CD4-positive, alpha-beta memory T cell (primary cell): Measurements from ENCODE around the gene AK9. TPM values are rescaled to one million over a fixed set of nuclear protein-coding genes. Genes with fewer than 3 reads are reported as not detected.
A peak's percentile ranks its signal among the peaks of the same experiment; 100 is the strongest.

Experiments
- CTCF ChIA-PET: fragments of 350-600 bp; sonication (Branson Sonifier 250); formaldehyde crosslinking; loops from one replicate; lab custom pipeline; 2021; ENCODE audit warnings: inconsistent platforms; ENCODE audit not compliant: partially characterized antibody; lab: Charles Lee
- POLR2A ChIA-PET: fragments of 350-600 bp; sonication (Branson Sonifier 250); formaldehyde crosslinking; loops from one replicate; lab custom pipeline; 2021; ENCODE audit not compliant: partially characterized antibody; lab: Charles Lee
- DNase-seq, 5 donors: peaks; one replicate each; pipeline versions ENCODE4 v3.0.0 to v3.0.0-alpha.2; 2020 to 2022; ENCODE audit warnings: mixed read lengths in 1 of 5
- H3K27ac ChIP-seq: one replicate; pipeline ENCODE4 v1.7.0; 2013; ENCODE audit warnings: low read depth, low read length
- H3K27me3 ChIP-seq: 2 replicates; pipeline ENCODE4 v1.7.0; 2013; ENCODE audit warnings: mild to moderate bottlenecking, low read length, moderate library complexity; ENCODE audit not compliant: insufficient read depth
- H3K36me3 ChIP-seq: 2 replicates; pipeline ENCODE4 v1.7.0; 2013; ENCODE audit warnings: mild to moderate bottlenecking, low read length, moderate library complexity; ENCODE audit not compliant: insufficient read depth
- H3K4me1 ChIP-seq: 2 replicates; pipeline ENCODE4 v1.7.0; 2013; ENCODE audit warnings: mild to moderate bottlenecking, low read length, moderate library complexity; ENCODE audit not compliant: insufficient read depth
- H3K4me3 ChIP-seq, 2 donors: one replicate each; pipeline ENCODE4 v1.7.0; 2013; ENCODE audit warnings: low read length in 2 of 2, mild to moderate bottlenecking in 1 of 2
- H3K9me3 ChIP-seq, 2 donors: one replicate each; pipeline ENCODE4 v1.7.0; 2013; ENCODE audit warnings: low read length in 2 of 2, control low read depth in 1 of 2; ENCODE audit not compliant: control insufficient read depth in 1 of 2
- H3K27ac Mint-ChIP-seq, 7 donors: one replicate each; pipeline ENCODE4 v1.8.0; 2020 to 2021; ENCODE audit warnings: mixed read lengths in 7 of 7, mild to moderate bottlenecking in 6 of 7, inconsistent platforms in 3 of 7, moderate library complexity in 3 of 7
- H3K27me3 Mint-ChIP-seq, 2 donors: one replicate each; pipeline ENCODE4 v1.8.0; 2020 to 2021; ENCODE audit warnings: mixed read lengths in 2 of 2
- H3K36me3 Mint-ChIP-seq, 2 donors: one replicate each; pipeline ENCODE4 v1.8.0; 2020 to 2021; ENCODE audit warnings: mixed read lengths in 2 of 2, inconsistent platforms in 1 of 2, mild to moderate bottlenecking in 1 of 2
- H3K4me1 Mint-ChIP-seq, 4 donors: one replicate each; pipeline ENCODE4 v1.8.0; 2020 to 2021; ENCODE audit warnings: mixed read lengths in 4 of 4, mild to moderate bottlenecking in 1 of 4
- H3K4me3 Mint-ChIP-seq, 8 donors: one replicate each; pipeline ENCODE4 v1.8.0; 2020 to 2021; ENCODE audit warnings: mixed read lengths in 8 of 8, mild to moderate bottlenecking in 7 of 8, moderate library complexity in 6 of 8, inconsistent platforms in 3 of 8
- H3K9me3 Mint-ChIP-seq, 8 donors: one replicate each; pipeline ENCODE4 v1.8.0; 2020 to 2021; ENCODE audit warnings: mixed read lengths in 8 of 8, mild to moderate bottlenecking in 5 of 8, inconsistent platforms in 3 of 8, moderate library complexity in 1 of 8
- intact Hi-C: fragments of 100-400 bp; cut with micrococcal nuclease; formaldehyde crosslinking; loops from one replicate; pipeline ENCODE4 v1.15.1; 2023
- polyA plus RNA-seq, 2 donors: library from polyadenylated mRNA; unstranded; fragments of 300-500 nt; fragmentation: Illumina TruSeq; gene quantifications; one replicate each; pipeline ENCODE4 v1.2.3, GENCODE V29; 2021
- total RNA-seq, 2 experiments: library from RNA; stranded (reverse); gene quantifications; one replicate each; pipeline ENCODE4 v1.2.3, GENCODE V29; 2021

Gene AK9
- total and polyA plus RNA-seq, 4 experiments from 2014 or later = 5.1 to 18.4 (median 12.5) TPM

DNA sequence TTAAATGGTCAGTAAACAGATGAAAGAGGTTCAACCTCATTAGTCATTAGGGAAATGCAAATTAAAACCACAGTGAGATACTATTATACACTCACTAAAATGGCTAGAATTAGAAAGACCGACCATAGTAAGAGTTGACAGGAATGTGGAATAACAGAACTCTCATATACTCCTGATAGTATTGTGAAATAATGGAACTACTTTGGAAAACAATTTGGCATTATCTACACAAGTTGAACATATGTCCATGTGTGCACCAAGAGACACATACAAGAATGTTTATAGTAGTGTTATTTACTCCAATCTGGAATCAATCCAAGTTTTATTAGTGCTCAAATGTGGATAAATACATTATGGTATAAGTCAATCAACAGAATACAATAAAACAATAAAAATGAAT is 59.6 kb downstream of the AK9 start:
- intact Hi-C loops = no loop called here
- H3K4me3 Mint-ChIP-seq = no peak overlapping the region
- Histone ChIP-seq H3K27ac (no peak overlapping the region), H3K27me3 (no peaks in the 10 kb centered on the region), H3K4me1 (no peaks in the 10 kb centered on the region), H3K36me3 (no peaks in the 10 kb centered on the region), H3K4me3 (no peak overlapping the region), H3K9me3 (no peaks in the 10 kb centered on the region)
- peaks cover 19 to 39% of the 10 kb centered on the region in 2 donors for H3K36me3 Mint-ChIP-seq
- POLR2A ChIA-PET = no interaction called here
- peaks cover 0 to 6% (median under 1%) of the 10 kb centered on the region in 8 donors for H3K9me3 Mint-ChIP-seq
- no peak for DNase-seq
- peaks cover 4 to 7% (median 6%) of the 10 kb centered on the region in 4 donors for H3K4me1 Mint-ChIP-seq
- CTCF ChIA-PET = no interaction called here
- H3K27ac Mint-ChIP-seq = no peak overlapping the region
- H3K27me3 Mint-ChIP-seq = no peaks in the 10 kb centered on the region

DNA sequence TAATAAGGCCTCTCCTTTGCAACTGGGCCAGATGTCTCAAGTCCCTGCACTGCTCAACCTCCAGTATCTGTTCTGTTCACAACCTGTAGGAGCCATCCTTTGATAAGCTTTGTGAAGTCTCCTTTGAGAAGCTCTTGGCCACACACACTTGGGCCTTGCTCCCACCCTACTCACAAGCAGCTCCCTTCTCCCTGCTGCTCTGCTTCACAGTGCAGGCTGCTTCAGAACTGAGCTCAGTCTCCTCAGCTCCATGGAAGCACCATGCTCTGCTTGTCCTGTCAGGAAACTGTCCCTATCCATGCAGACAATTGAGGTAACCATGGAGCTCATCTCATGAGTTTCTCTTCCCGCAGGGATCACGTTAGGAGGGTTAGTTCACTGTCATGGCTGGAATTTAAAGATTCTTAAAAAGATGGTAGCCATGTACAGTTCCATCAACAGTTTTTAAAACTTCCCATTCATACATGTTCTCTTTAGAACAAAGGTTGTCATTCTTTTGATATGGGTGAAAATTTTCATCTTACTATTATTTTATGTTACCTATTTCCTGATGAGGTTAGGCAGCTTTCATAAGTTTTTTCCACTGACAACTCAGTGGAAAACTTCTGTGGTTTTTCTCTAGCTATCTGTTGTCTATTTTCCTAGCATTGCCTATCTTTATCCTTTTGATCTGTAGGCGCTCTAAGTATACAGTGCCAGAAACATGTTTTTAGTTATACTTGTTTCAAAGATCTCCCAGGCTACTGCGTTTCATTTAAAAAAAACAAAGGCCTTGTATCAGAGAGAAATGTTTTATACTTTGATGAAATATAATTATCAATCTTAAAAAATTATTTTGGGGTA is 62.6 kb downstream of the AK9 start:
- H3K4me3 ChIP-seq = no peak overlapping the region
- Mint-ChIP-seq H3K4me1 (peaks cover 4 to 7% (median 6%) of the 10 kb centered on the region in 4 donors), H3K4me3 (peak overlapping the region in 1 of 8 donors; percentile 17), H3K27ac (peak overlapping the region in 4 of 7 donors; percentile 20 to 77 (median 60)), H3K27me3 (no peaks in the 10 kb centered on the region), H3K36me3 (peaks cover 23 to 50% of the 10 kb centered on the region in 2 donors), H3K9me3 (peaks cover 3 to 18% (median 11%) of the 10 kb centered on the region in 8 donors)
- ChIA-PET POLR2A (no interaction called here), CTCF (no interaction called here)
- no peak overlapping the region for H3K27ac ChIP-seq
- DNase-seq = peak in 1 of 5 donors; percentile 9
- H3K36me3 ChIP-seq = no peaks in the 10 kb centered on the region
- H3K9me3 ChIP-seq = no peaks in the 10 kb centered on the region
- H3K27me3 ChIP-seq = no peaks in the 10 kb centered on the region
- H3K4me1 ChIP-seq = no peaks in the 10 kb centered on the region
- intact Hi-C loops = no loop called here

DNA sequence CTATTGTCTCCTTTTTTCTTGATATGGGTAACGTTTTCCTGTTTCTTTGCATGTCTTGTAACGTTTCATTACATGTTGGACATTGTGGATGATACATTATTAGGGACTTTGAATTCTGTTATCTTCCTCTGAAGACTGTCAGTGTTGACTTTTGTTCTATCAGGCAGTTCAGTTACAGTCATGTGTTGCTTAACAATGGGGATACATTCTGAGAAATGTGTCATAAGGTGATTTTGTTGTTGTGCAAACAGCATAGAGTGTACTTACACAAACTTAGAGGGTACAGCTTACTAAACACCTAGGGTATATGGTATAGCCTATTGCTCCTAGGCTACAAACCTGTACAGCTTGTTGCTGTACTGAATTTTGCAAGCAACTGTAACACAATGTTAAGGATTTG is 64.7 kb downstream of the AK9 start:
- Mint-ChIP-seq H3K4me1 (peaks cover 4 to 7% (median 6%) of the 10 kb centered on the region in 4 donors), H3K9me3 (peaks cover 3 to 18% (median 11%) of the 10 kb centered on the region in 8 donors), H3K27me3 (no peaks in the 10 kb centered on the region), H3K4me3 (no peak overlapping the region), H3K36me3 (peaks cover 7 to 34% of the 10 kb centered on the region in 2 donors), H3K27ac (no peak overlapping the region)
- Histone ChIP-seq H3K27ac (no peak overlapping the region), H3K9me3 (no peaks in the 10 kb centered on the region), H3K27me3 (no peaks in the 10 kb centered on the region), H3K4me1 (no peaks in the 10 kb centered on the region), H3K36me3 (no peaks in the 10 kb centered on the region), H3K4me3 (no peak overlapping the region)
- POLR2A ChIA-PET = no interaction called here
- CTCF ChIA-PET = interaction anchor here (0.6 to 1.5 kb wide), 2 partner anchors 18 to 174 kb away, joined by 3 to 5 read pairs; no protein-coding TSS in a partner anchor
- intact Hi-C loops = no loop called here
- DNase-seq = no peak

DNA sequence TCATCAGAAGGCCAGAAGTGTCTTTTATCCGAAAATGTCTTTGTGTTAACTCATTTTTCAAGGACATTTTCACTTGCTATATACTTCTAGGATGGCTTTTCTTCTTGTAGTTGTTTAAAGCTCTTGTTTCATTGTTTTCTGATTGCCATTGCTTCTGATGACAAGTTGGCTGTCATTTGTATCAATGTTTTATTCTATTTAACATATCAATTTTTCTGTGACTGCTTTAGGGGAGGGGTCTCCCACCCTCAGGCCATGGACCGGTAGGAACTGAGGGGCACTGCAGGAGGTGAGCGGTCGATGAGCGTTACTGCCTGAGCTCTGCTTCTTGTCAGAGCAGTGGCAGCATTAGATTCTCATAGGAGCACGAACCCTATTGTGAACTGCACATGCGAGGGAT is 65.8 kb downstream of the AK9 start:
- ChIA-PET POLR2A (no interaction called here), CTCF (no interaction called here)
- no peaks in the 10 kb centered on the region for H3K27me3 Mint-ChIP-seq
- Histone ChIP-seq H3K4me3 (no peak overlapping the region), H3K4me1 (no peaks in the 10 kb centered on the region), H3K9me3 (no peaks in the 10 kb centered on the region), H3K36me3 (no peaks in the 10 kb centered on the region), H3K27ac (no peak overlapping the region), H3K27me3 (no peaks in the 10 kb centered on the region)
- H3K36me3 Mint-ChIP-seq = peaks cover 4 to 22% of the 10 kb centered on the region in 2 donors
- peaks cover 3 to 18% (median 11%) of the 10 kb centered on the region in 8 donors for H3K9me3 Mint-ChIP-seq
- no peak for DNase-seq
- H3K27ac Mint-ChIP-seq = peak overlapping the region in 1 of 7 donors; percentile 59
- H3K4me1 Mint-ChIP-seq = peaks cover 4 to 7% (median 6%) of the 10 kb centered on the region in 4 donors
- H3K4me3 Mint-ChIP-seq = no peak overlapping the region
- intact Hi-C loops = no loop called here

DNA sequence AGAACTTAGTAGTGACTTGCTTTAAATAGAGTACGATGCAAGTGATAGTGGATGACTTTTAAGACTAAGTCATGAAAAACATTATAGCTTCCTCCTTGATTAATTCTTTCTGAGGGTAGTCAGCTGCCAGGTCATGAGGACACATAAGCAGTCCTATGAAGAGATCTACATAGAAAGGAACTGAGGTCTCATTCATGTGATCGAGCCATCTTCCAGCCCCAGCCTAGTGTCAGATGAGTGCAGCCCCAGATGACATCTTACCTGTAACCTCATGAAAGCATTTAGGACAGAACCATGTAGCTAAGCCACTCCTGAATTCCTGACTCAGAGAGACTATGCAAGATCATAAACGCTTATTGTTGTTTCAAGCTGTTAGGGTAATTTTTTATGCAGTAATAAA is 67.7 kb downstream of the AK9 start:
- H3K4me1 Mint-ChIP-seq = peaks cover 2 to 4% (median 3%) of the 10 kb centered on the region in 4 donors
- no peaks in the 10 kb centered on the region for H3K27me3 Mint-ChIP-seq

DNA sequence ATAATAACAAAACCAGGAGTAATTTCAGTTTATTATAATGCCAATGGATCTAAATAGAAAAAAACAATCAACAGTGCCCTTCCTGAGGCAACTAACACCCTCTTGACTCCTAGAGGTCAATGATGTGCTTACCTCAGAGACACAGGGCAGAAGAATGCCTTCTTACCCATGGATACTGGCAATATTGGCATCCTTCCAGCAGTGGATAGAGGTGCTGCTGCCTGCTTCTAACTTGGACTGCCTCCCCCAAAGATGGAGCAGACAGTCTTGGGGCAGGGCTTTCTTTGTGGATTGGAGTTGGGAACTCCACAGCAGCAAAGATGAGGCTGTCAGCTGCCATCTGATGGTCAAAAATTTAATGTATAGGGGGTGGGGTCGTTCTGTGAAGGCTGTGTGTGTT is 78.7 kb downstream of the AK9 start:
- Histone ChIP-seq H3K4me1 (no peaks in the 10 kb centered on the region), H3K27me3 (no peaks in the 10 kb centered on the region), H3K4me3 (no peak overlapping the region), H3K9me3 (no peaks in the 10 kb centered on the region), H3K27ac (no peak overlapping the region), H3K36me3 (no peaks in the 10 kb centered on the region)
- Mint-ChIP-seq H3K4me3 (no peak overlapping the region), H3K36me3 (peaks cover 32 to 52% of the 10 kb centered on the region in 2 donors), H3K27me3 (no peaks in the 10 kb centered on the region), H3K4me1 (peaks cover 0 to 6% (median 5%) of the 10 kb centered on the region in 4 donors), H3K9me3 (peaks cover 0 to 5% (median 2%) of the 10 kb centered on the region in 8 donors), H3K27ac (peak overlapping the region in 1 of 7 donors; percentile 2)
- ChIA-PET CTCF (no interaction called here), POLR2A (no interaction called here)
- no peak for DNase-seq
- intact Hi-C loops = no loop called here

More for the DNA sequence above, 67.7 kb downstream of the AK9 start:
- H3K4me1 ChIP-seq = no peaks in the 10 kb centered on the region
- H3K4me3 ChIP-seq = no peak overlapping the region
- H3K36me3 ChIP-seq = no peaks in the 10 kb centered on the region
- H3K27ac ChIP-seq = no peak overlapping the region
- no peaks in the 10 kb centered on the region for H3K9me3 ChIP-seq
- H3K4me3 Mint-ChIP-seq = no peak overlapping the region
- ChIA-PET POLR2A (no interaction called here), CTCF (no interaction called here)
- peaks cover 3 to 16% (median 11%) of the 10 kb centered on the region in 8 donors for H3K9me3 Mint-ChIP-seq
- intact Hi-C loops = no loop called here
- no peak overlapping the region for H3K27ac Mint-ChIP-seq
- DNase-seq = no peak
- H3K27me3 ChIP-seq = no peaks in the 10 kb centered on the region
- peaks cover 4 to 16% of the 10 kb centered on the region in 2 donors for H3K36me3 Mint-ChIP-seq

DNA sequence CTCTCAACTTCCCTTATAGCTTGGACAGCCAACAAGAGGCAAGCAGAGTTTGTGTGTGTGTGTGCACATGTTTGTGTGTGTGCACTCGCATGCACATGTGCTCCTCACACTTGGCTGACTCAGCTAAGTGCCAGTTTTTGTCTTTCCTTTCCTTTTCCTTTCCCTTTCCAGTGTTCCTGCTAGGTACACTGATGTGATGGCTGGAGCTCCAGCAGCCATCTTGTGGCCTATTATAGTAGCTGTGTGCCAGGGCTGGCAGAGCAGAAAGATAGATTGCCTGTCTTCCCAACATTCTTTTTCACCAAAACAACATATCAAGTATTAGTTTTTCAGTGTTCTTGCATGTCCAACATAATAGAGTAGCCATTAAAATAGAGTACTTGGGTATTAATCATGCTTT is 79.5 kb downstream of the AK9 start:
- H3K4me3 Mint-ChIP-seq = no peak overlapping the region
- CTCF ChIA-PET = no interaction called here
- peak overlapping the region in 1 of 7 donors; percentile 65 for H3K27ac Mint-ChIP-seq

More for the DNA sequence above, 79.5 kb downstream of the AK9 start:
- H3K9me3 ChIP-seq = no peaks in the 10 kb centered on the region
- peaks cover 0 to 6% (median 5%) of the 10 kb centered on the region in 4 donors for H3K4me1 Mint-ChIP-seq
- H3K36me3 Mint-ChIP-seq = peaks cover 32 to 52% of the 10 kb centered on the region in 2 donors
- peaks cover 0 to 5% (median 2%) of the 10 kb centered on the region in 8 donors for H3K9me3 Mint-ChIP-seq
- H3K27ac ChIP-seq = no peak overlapping the region
- no peaks in the 10 kb centered on the region for H3K27me3 Mint-ChIP-seq
- intact Hi-C loops = no loop called here
- no peaks in the 10 kb centered on the region for H3K27me3 ChIP-seq
- POLR2A ChIA-PET = no interaction called here
- no peak for DNase-seq
- no peaks in the 10 kb centered on the region for H3K4me1 ChIP-seq
- no peak overlapping the region for H3K4me3 ChIP-seq
- no peaks in the 10 kb centered on the region for H3K36me3 ChIP-seq
